ENCODE measurements around the gene HNRNPA0.

The HNRNPA0 gene

GRCh38 chr5:137718611-137719010 lies 35.6 kb downstream of the HNRNPA0 start:
- H3K4me1 ChIP-seq (ENCODE audit: insufficient read depth, low read length, poor library complexity, severe bottlenecking): peaks cover 17% of the 10 kb centered on the region
- H3F3A ChIP-seq (ENCODE audit: low read depth): no peaks in the 10 kb centered on the region
- no peak overlapping the region for H3K4me2 ChIP-seq (ENCODE audit: low read depth, low read length, poor library complexity, severe bottlenecking)
- no peaks in the 10 kb centered on the region for H3K27me3 ChIP-seq (ENCODE audit: insufficient read depth, low read length, poor library complexity, severe bottlenecking)
- no peak overlapping the region for H2AFZ ChIP-seq (ENCODE audit: low read length)
- TF ChIP-seq CTCF (conservative IDR thresholded peaks at IDR 0.05; ENCODE audit: low read length): no peak
- no peak for TF ChIP-seq EZH2phosphoT487 (IDR thresholded peaks at IDR 0.05; ENCODE audit: borderline replicate concordance)
- H3K36me3 ChIP-seq (ENCODE audit: insufficient read depth, low read length): peaks cover 21% of the 10 kb centered on the region; the same call in 1 of the 2 replicates
- no peak overlapping the region for H3K4me3 ChIP-seq (ENCODE audit: low read length, poor library complexity, severe bottlenecking)
- H3K9me3 ChIP-seq (ENCODE audit: insufficient read depth, low read depth, low read length): no peaks in the 10 kb centered on the region; the same call in 1 of the 2 replicates
- no peaks in the 10 kb centered on the region for H4K20me1 ChIP-seq (ENCODE audit: insufficient read depth, low read length, poor library complexity, severe bottlenecking)
- no peaks in the 10 kb centered on the region for H3K79me2 ChIP-seq (ENCODE audit: insufficient read depth, low read length)
- no peak overlapping the region for H3K9ac ChIP-seq (ENCODE audit: low read depth, low read length, poor library complexity, severe bottlenecking)
- H3K9me2 ChIP-seq (replicated peaks; ENCODE audit: low read depth, low read length): no peaks in the 10 kb centered on the region

- Histone ChIP-seq H3K4me3 (ENCODE audit: low read length, poor library complexity, severe bottlenecking) (no peak overlapping the region), H3K4me2 (ENCODE audit: low read depth, low read length, poor library complexity, severe bottlenecking) (no peak overlapping the region), H2AFZ (ENCODE audit: low read length) (no peak overlapping the region), H3K9ac (ENCODE audit: low read depth, low read length, poor library complexity, severe bottlenecking) (no peak overlapping the region), H3K9me2 (replicated peaks; ENCODE audit: low read depth, low read length) (no peaks in the 10 kb centered on the region), H4K20me1 (ENCODE audit: insufficient read depth, low read length, poor library complexity, severe bottlenecking) (no peaks in the 10 kb centered on the region), H3K36me3 (ENCODE audit: insufficient read depth, low read length) (peaks cover 25% of the 10 kb centered on the region; the same call in 1 of the 2 replicates), H3K4me1 (ENCODE audit: insufficient read depth, low read length, poor library complexity, severe bottlenecking) (peaks cover 11% of the 10 kb centered on the region), H3K9me3 (ENCODE audit: insufficient read depth, low read depth, low read length) (peaks cover 4% of the 10 kb centered on the region; the same call in 1 of the 2 replicates), H3K27me3 (ENCODE audit: insufficient read depth, low read length, poor library complexity, severe bottlenecking) (no peaks in the 10 kb centered on the region), H3K79me2 (ENCODE audit: insufficient read depth, low read length) (no peaks in the 10 kb centered on the region), H3F3A (ENCODE audit: low read depth) (no peaks in the 10 kb centered on the region)
- no peak for TF ChIP-seq CTCF (conservative IDR thresholded peaks at IDR 0.05; ENCODE audit: low read length)
- TF ChIP-seq EZH2phosphoT487 (IDR thresholded peaks at IDR 0.05; ENCODE audit: borderline replicate concordance): no peak
Measured at GRCh38 chr5:137716337-137716736, 37.8 kb downstream of the HNRNPA0 start.

GRCh38 chr5:137715456-137715855 lies 38.7 kb downstream of the HNRNPA0 start:
- no peaks in the 10 kb centered on the region for H3K27me3 ChIP-seq (ENCODE audit: insufficient read depth, low read length, poor library complexity, severe bottlenecking)
- H4K20me1 ChIP-seq (ENCODE audit: insufficient read depth, low read length, poor library complexity, severe bottlenecking): no peaks in the 10 kb centered on the region
- peaks cover 5% of the 10 kb centered on the region for H3K4me1 ChIP-seq (ENCODE audit: insufficient read depth, low read length, poor library complexity, severe bottlenecking)
- H3K79me2 ChIP-seq (ENCODE audit: insufficient read depth, low read length): no peaks in the 10 kb centered on the region
- no peaks in the 10 kb centered on the region for H3F3A ChIP-seq (ENCODE audit: low read depth)
- H3K4me3 ChIP-seq (ENCODE audit: low read length, poor library complexity, severe bottlenecking): no peak overlapping the region
- H3K9ac ChIP-seq (ENCODE audit: low read depth, low read length, poor library complexity, severe bottlenecking): no peak overlapping the region
- peaks cover 25% of the 10 kb centered on the region; the same call in 1 of the 2 replicates for H3K36me3 ChIP-seq (ENCODE audit: insufficient read depth, low read length)
- H2AFZ ChIP-seq (ENCODE audit: low read length): no peak overlapping the region
- peaks cover 4% of the 10 kb centered on the region; the same call in 1 of the 2 replicates for H3K9me3 ChIP-seq (ENCODE audit: insufficient read depth, low read depth, low read length)
- TF ChIP-seq CTCF (conservative IDR thresholded peaks at IDR 0.05; ENCODE audit: low read length) (no peak), EZH2phosphoT487 (IDR thresholded peaks at IDR 0.05; ENCODE audit: borderline replicate concordance) (no peak)
- no peaks in the 10 kb centered on the region for H3K9me2 ChIP-seq (replicated peaks; ENCODE audit: low read depth, low read length)
- H3K4me2 ChIP-seq (ENCODE audit: low read depth, low read length, poor library complexity, severe bottlenecking): no peak overlapping the region

All from Loucy (cell line).